Anterior cingulate cortex (tissue), 58 donors: Measurements from ENCODE around the gene FGF14.
"Not testable (repeated sequence)": the region's sequence is repeated elsewhere in the genome, so short reads cannot be mapped to it uniquely, and the experiment has no call there.

Source experiments
- DNase-seq, 58 donors: peaks; one replicate each; lab custom pipeline; 2025; lab: John Stamatoyannopoulos, UW

The FGF14 gene

DNA sequence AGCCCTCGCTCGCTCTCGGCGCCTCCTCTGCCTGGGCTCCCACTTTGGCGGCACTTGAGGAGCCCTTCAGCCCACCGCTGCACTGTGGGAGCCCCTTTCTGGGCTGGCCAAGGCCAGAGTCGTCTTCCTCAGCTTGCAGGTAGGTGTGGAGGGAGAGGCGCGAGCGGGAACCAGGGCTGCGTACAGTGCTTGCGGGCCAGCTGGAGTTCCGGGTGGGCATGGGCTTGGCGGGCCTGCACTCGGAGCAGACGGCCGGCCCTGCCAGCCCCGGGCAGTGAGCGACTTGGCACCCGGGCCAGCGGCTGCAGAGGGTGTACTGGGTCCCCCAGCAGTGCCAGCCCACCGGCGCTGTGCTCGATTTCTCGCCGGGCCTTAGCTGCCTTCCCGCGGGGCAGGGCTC lies 333.5 kb downstream of the FGF14 start:
- not testable (repeated sequence) for DNase-seq

DNA sequence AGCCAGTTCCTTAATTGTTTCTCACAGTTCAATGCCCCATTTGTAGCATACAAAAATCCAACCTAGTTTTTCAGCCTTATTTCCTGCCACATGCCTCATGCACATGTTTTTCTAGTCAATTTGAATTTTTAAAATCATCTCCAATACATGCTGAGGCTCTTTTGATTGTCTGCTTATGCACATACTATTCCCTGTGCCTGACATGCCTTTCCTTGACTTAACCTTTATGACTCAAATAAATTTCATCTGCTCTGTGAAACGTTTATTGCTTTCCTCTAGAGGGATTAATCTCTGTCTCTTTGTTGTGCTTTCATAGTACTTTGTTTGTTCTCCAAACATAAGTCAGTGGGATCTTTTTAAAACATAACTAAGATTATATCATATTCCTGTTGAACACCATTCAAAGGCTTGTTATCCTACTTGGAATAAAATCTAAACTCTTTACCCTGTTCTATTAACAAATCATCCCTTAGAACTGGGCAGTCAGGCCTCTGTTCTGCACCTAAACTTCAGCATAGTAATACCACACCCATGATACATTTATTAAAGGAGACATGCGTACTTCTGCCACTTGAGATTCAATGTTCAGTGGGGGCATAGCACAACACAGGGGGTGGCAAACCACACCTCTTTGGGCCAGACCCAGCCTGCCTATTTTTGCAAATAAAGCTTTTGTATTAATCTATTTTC lies 346.6 kb downstream of the FGF14 start:
- DNase-seq = no peak

DNA sequence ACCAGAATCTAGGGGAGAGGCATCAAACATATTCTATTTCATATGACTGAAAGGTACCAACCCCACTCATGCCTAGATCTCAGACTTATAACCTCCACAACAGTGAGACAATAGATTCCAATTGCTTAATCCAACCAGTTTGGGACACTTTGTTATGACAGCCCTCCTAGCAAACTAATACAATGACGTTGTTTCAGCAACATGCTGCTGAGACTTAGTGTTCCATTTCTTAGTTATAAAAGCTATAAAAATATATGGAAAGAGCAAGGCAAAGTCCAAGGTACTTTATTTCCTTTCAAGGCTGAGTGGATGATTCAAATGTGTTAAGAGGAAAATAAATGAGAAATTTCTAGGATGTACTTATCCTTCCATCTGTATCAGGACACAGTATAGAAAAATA lies 352.0 kb downstream of the FGF14 start:
- no peak for DNase-seq

DNA sequence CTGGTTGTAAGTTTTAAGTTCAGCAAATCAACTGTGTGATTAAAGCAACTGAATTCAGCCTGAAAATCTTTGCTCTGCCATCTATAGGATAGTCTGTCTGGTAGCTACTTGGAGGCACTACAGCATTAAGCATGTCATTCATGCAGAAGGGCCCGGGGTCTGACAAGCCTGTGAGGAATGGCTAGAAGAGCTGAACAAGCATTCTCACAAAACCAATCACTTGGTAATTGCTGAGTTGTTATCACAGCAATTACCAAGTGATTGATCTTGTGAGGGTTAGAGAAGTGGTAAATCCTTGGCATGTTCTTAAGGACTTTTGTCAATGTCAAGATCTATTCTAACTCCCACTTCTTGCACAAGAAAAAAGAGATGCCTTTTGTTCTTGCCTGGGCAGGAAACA lies 356.1 kb downstream of the FGF14 start:
- DNase-seq = no peak

DNA sequence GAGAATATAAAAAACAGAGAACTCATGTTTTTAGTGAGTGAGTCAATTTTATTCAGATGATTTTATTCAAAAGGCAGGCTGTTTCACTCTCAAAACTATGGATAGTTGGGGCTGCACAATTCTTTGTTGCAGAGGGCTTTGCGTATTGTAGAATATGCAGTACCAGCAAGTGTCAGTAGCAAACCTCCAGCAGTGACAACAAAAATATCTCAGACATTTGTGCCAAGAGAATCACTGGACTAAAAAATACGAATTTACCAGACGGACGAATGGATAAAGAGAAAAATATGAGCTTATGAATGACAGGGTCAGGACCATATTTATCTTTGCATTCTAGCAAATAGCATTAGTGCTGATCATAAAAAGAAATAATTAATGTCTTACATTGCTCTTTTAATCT lies 359.1 kb downstream of the FGF14 start:
- no peak for DNase-seq

DNA sequence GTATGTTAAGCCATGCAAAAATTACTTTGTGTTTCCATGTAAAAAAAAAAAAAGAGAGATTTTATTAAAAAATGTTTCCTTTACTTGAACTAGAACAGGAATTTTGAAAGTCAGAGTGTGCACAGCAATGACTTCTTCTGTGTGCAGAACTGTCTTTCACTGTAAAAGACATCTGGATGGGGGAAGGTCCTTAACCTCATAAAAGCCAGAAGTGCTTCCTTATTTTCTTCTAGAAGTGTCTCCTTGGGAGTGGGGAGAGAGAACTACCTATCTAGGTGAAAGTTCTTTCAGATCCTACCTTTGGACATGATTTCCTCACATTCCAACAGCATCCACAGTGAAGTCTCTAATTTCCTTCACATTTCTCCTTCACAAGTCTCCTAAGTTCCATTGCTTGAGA lies 360.3 kb downstream of the FGF14 start:
- DNase-seq = no peak

DNA sequence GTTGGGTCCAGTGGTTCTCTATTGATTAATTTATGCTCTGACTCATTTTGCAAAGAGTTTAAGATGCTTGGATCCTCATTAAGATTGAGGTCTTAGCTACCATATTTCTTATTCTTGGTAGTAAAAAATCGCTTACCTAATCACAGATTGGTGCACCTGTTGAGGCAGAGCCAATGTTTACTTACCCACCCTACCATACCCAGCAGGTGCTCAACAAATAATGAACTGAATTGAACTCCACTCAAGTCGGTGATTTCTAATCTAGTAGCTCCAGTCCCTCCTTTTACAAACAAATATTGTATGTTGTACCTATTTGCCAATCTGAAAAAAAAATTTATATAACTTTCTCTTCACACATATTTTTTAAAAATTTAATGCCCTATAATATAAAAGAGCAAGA lies 361.0 kb downstream of the FGF14 start:
- no peak for DNase-seq

DNA sequence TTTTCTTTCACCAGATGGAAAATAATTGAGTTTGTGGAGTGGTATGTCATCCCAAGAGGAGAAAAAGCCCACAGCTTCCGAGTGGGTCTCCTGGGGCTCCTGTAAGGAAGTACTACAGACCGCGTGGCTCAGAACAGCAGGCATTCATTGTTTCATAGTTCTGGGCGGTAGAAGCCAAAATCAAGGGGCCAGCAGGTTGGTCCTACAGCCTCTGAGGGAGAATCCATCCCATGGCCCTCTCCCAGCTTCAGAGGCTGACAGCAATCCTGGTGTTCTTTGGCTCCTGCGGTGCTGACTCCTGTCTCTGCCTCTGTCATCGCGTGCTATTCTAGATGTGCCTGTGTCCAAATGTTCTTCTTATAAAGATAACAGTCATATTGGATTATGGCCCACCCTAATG lies 362.6 kb downstream of the FGF14 start:
- DNase-seq = no peak

DNA sequence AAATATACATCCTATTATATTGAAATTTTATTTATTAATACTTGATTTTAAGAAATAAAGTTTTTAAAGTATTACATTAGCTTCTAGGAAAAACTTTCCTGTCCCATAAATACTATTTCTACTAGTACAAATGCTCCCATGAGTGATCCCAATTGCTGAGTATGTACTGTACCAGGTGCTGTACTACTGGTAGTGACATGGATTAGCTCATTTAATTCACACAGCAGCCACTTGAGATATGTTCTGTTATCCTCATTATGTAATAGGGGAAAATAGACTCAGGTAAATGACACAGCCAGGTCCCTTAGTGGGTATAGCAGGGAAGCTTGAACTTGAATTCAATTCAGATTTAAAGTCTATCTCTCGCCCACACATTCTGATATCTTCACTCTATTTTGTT lies 363.1 kb downstream of the FGF14 start:
- no peak for DNase-seq

DNA sequence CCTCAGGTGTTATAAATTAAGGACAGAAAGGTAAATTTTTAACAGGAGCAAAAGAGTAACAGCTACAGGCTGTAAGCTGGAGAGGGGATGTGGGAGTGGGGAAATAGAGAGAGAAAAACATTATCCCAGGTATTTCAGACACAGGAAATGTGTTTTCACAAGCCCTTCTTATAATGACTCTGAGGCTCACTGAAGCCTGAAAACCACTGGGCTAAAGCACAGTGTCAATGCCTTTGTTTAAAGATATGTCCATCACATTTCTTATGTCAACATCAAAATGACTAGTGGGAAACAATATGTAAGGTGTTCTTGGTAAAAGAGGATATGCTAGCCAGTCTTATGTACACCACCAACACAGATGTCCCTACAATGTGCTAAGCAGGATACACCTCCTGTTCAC lies 365.9 kb downstream of the FGF14 start:
- no peak for DNase-seq

DNA sequence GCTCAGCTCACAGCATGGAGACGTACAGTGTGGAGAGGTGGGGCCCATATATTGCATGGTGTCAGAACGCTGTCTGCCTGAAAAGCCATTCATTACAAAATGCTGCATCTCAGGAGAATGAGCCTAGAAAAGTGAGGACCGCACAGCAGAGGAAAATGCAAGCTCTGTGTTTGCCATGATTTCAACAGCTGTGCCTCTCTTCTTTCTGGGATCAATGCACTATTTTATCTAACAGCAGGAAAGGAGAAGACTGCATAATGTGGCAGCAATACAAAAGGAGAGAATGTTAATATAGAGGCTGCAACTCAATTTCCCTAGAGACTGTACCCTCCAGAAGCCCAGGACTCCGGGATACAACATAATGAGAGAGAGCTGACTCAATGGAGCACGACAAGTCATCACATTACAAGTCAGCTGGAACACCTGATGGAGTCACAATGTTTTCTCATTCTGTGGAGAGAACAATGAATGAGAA lies 368.0 kb downstream of the FGF14 start:
- DNase-seq = no peak

DNA sequence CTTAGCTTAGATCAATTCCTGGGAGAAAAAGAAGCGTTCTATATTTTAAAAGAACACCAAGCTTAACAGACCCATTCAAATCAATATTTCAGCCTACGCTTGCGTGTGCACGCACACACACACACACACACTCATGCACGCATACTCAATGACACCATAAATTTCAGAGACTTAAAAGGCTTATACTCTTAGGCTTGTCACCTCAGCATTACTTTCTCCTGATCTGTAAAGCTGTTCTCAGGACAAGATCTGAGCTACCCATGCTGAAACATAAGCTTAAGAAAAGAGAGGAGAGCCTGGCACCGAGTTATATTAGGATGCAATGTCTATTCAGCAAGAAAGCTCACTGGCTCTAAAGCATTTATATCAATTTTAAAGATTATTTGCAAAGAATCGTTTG lies 368.5 kb downstream of the FGF14 start:
- DNase-seq = no peak

DNA sequence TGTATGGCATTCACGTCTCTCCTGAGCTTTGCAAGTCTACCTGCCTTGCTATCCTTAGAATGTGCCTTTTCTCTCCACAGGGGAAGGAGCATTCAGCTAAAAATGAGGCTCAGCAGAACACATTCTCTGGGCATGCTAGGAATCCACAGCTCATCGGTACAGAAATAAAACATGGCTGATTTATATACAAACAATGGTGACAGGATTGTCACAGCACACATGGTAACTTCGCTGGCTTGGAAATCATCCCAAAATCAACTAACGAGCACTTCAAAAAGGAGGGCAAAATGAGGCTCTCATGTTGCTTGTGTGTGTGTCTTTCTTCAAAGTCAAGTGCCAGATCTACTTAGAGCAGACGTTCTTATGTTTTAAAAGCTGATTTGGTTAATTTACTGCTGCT lies 373.0 kb downstream of the FGF14 start:
- peak in 2 of 58 donors; percentile 17 to 25 for DNase-seq

DNA sequence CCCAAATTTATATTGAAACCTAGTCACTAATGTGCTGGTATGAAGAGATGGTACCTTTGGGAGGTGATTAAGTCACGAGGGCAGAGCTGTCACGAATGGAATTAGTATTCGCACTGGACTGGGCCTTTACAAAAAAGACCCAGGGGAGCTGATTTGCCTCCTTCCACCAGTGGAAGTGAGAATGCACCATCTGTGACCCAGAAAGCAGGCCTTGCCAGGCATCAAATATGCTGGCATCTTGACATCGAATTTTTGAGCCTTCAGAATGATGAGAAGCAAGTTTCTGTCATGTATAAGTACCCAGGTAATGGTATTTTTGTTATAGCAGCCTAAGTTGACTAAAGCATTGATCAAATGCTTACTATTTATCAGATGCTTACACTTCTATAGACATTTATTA lies 373.6 kb downstream of the FGF14 start:
- no peak for DNase-seq

DNA sequence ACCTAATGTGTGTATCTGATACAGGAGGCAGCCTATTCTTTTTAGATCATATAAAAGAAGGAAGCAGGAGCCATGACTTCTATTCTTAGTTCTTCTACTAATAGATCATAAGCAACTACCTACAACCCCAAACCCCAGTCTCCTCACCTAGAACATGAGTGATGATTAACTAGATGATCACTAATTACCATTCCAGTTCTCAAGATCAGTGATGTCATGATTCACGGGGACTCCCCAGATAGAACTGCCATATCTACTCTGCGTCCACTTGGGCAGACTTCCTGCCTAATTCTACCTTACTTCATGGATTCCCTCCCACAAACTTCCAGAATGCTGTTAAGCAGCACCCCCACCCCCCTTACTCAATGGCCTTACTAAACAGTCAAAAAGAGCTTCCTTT lies 380.1 kb downstream of the FGF14 start:
- no peak for DNase-seq

DNA sequence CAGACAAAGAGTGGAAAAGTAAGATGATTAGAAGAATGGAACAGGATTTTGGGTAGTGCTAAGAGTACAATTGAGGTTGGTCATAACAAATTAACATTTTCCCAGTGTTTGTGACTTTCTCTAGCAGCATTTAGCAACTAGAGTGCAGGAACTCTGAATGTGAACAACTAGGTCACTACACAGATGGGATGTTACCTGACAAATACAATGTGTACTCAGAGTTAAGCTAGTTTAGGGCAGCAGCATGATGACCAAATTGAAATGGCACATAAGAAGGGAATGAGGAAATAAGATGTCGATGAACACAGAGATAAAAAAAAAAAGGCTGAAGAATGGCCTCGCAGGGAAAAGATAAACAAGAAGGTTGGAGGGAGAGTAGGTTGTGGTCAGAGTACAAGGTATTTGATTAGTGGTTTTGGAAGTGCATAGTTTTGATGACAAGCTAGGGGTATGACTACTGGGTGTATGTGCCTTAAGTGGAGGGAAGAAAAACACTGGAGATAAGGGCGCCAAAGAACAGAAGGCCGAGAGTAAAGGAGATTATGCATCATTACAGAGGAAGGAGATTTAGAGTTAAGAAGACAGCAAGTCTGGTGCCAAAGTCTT lies 381.1 kb downstream of the FGF14 start:
- DNase-seq = no peak

DNA sequence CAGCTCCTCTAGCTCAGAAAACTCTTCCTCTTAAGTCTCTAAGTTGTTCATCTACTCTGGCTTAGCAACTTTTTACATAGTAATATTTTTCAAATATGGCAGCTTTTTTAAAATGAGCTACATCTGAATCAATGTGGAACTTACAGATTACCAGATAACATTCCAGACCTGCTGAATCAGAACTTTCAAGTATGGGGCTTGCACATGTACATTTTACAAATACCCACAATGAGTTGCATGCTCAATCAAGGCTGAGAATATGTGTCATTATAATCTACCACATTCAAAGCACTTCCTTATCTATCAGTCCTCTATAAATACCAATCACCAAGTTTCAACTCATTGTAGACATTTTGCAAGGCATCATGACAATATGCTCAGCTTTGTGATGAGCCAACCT lies 383.1 kb downstream of the FGF14 start:
- DNase-seq = no peak

DNA sequence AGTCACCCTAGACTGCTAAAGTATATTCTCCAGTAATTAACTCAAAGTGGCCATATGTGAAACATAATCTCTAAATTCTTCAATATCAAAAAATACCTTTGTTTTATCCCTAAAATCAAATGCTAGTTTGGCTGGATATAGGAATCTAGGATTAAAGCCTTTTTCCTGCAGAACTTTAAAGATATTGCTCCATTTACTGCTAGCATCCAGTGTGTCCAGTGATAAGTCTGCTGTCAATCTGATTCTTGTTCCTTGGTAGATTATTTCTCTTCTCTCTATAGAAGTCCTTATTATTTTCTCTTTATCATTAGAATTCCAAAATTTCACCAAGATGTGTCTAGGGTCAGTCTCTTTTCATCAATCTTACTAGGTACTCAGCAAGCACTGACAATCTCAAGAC lies 384.6 kb downstream of the FGF14 start:
- DNase-seq = no peak

DNA sequence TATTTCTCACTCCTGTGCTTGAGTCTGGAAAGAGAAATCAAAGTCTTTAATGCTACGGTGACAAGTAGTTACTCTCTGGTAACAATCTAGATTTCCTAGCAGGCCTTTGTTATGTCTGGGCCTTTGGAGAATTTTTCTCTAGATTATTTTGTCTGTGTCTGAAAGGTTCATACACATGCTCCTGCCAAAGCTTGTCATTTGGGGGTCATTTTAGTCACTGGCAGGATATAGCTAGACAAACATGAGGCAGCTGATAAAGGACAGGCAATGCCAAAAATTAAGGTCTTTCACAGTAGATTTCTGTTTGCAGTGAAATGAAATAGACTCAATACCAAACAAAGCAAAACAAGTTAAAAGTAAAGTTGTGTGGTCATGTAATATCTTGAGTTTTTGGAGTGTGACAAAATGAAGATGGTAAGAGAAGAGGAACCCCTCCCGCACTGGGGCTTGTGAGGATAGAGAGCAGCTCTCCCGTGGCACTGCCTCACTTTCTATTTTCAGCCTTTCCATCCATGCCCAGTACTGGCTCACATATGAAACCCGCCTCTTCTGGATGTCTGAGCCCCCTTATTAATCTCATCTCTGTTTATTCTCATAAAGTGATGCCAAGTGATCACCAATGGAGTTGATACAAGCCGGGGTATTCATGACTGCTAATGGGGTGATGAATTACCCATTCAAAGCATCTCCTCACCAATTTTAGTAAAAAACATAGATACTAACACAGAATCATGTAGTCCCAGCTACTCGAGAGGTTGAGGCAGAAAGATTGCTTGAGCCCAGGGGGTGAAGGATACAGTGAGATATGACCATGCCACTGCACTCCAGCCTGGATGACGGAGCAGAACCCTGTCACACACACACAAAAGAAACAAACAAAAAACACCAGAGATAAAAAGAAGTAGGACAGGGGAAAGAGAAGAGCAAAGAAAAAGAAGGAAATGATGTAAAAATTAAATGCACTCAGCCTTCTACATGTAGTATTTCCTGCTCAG lies 389.3 kb downstream of the FGF14 start:
- DNase-seq = no peak

DNA sequence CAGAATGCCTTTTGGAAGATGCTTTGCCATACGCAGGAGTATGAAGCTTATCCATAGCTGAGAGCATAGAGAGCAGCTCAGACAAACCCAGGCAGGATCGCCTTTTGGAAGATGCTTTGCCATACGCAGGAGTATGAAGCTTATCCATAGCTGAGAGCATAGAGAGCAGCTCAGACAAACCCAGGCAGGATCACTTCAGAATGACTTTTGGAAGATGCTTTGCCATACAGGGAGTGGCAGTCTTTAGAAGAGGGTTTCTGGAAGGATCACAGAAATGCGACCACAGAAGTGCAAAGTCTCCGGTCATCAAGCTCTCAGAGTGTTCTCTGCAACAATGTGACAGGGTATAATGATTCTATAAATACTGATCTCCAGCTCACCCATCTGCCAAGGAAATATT lies 390.4 kb downstream of the FGF14 start:
- peak in 2 of 58 donors; percentile 24 to 30 for DNase-seq

DNA sequence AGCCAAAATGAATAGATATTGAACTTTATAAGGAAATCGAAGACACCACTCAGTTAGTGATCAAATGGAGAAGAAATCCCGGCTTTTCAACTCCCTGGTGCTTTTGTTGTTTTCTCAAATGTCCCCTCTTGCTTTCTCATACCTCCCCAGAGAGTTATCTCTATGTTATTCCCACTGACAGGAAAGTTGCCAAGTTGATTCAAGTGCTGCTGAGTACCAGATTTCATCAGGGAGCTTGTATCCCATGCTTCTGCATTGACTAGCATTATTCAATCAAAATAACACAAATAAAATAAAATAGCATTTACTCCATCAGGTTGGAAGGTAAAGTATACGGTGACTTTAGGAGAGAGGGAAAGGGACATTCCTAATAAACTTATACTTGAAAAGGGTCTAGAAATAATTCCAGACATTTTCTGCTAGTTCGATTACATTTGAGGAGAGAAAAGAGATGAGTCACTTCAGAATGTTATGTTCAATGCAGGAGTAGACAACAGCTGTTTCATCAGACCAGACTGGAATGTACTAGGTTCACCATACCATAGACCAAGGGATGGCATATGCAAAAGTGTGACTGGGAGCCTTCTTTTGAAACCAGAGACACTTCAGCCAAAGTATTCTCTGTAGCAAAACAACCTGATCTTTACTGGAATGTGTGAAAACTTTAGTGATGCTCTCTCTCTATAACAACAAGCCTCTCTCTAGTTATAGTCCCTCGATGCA lies 397.8 kb downstream of the FGF14 start:
- peak in 1 of 58 donors; percentile 6 for DNase-seq
